ENCODE measurements around the gene OSGIN1. TPM values are rescaled to one million over a fixed set of nuclear protein-coding genes. Genes with fewer than 3 reads are reported as not detected.

The OSGIN1 gene
- total RNA-seq, 2 donors from 2014 or later = 9.4 to 11.9 TPM

GRCh38 chr16:83981799-83982198 is 28.8 kb downstream of the OSGIN1 start:
- H3K4me1 ChIP-seq = no peaks in the 10 kb centered on the region
- no peak for TF ChIP-seq CTCF (IDR thresholded peaks at IDR 0.05)
- H3K36me3 ChIP-seq = no peaks in the 10 kb centered on the region
- intact Hi-C loops (cut with DNase I) = loop anchor here (10.0 kb wide), 1 partner anchor 263 kb away; the partner anchor contains the start of gene KCNG4
- no peaks in the 10 kb centered on the region for H3K9me3 ChIP-seq
- H3K27ac ChIP-seq = no peak overlapping the region
- no peaks in the 10 kb centered on the region for H3K27me3 ChIP-seq
- H3K9ac ChIP-seq (ENCODE audit: low read depth in 2 of 2, low read length in 2 of 2) = no peak overlapping the region
- no peak for DNase-seq
- no peak overlapping the region for H3K4me3 ChIP-seq

DNA sequence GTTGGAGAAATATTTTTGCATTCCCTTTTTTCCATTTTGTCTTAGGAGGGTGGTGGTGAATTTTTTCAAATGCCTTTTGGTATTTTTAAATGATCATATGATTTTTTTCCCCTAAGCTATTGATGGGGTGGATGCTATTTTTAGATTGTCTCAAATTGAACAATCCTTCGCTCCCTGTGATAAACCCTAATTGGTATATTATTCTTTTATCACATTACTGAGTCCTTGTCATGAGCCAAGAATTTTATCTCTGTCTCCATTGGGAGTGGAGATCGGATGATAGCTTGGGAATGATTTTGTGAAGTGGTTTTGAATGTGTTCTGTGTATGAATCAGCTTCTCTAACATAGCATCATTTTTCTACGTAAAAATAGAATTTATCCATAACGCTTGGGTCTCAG is 30.5 kb downstream of the OSGIN1 start:
- intact Hi-C loops (cut with DNase I) = loop anchor here (10.0 kb wide), 1 partner anchor 261 kb away; the partner anchor contains the start of gene KCNG4
- Histone ChIP-seq H3K27me3 (no peaks in the 10 kb centered on the region), H3K9me3 (no peaks in the 10 kb centered on the region), H3K4me3 (no peak overlapping the region), H3K36me3 (no peaks in the 10 kb centered on the region), H3K9ac (ENCODE audit: low read depth in 2 of 2, low read length in 2 of 2) (no peak overlapping the region), H3K4me1 (no peaks in the 10 kb centered on the region), H3K27ac (no peak overlapping the region)
- DNase-seq = no peak
- no peak for TF ChIP-seq CTCF (IDR thresholded peaks at IDR 0.05)

GRCh38 chr16:83989300-83989699 is 36.3 kb downstream of the OSGIN1 start:
- TF ChIP-seq CTCF (IDR thresholded peaks at IDR 0.05) = no peak
- Histone ChIP-seq H3K27me3 (no peaks in the 10 kb centered on the region), H3K9me3 (no peaks in the 10 kb centered on the region), H3K9ac (ENCODE audit: low read depth in 2 of 2, low read length in 2 of 2) (no peak overlapping the region), H3K36me3 (no peaks in the 10 kb centered on the region), H3K4me1 (no peaks in the 10 kb centered on the region), H3K27ac (no peak overlapping the region), H3K4me3 (no peak overlapping the region)
- DNase-seq = no peak
- intact Hi-C loops (cut with DNase I) = loop anchor here (10.0 kb wide), 1 partner anchor 256 kb away; the partner anchor contains the start of gene KCNG4

DNA sequence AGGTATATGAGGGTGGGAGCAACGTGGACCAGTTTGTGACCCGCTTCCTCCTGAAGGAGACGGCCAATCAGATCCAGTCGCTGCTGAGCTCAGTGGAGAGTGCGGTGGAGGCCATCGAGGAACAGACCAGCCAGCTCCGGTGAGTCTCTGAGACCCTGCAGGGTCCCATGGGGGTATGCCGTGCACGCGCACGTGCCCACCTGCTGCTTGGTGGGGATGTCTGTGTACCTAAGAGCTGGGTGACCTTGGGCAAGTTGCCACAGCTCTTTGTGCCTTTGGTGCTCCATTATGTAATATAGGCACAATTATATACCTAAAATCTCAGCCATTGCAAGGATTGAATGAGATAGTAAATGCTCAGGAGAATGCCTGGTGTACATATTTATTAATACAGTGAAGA is 37.5 kb downstream of the OSGIN1 start:
- Histone ChIP-seq H3K36me3 (no peaks in the 10 kb centered on the region), H3K9ac (ENCODE audit: low read depth in 2 of 2, low read length in 2 of 2) (no peak overlapping the region), H3K4me3 (no peak overlapping the region), H3K4me1 (no peaks in the 10 kb centered on the region), H3K9me3 (no peaks in the 10 kb centered on the region), H3K27me3 (no peaks in the 10 kb centered on the region), H3K27ac (no peak overlapping the region)
- DNase-seq = no peak
- TF ChIP-seq CTCF (IDR thresholded peaks at IDR 0.05) = no peak
- intact Hi-C loops (cut with DNase I) = no loop called here

- H3K36me3 ChIP-seq = no peaks in the 10 kb centered on the region
- H3K9ac ChIP-seq (ENCODE audit: low read depth in 2 of 2, low read length in 2 of 2) = no peak overlapping the region
- peaks cover 7% of the 10 kb centered on the region for H3K27me3 ChIP-seq
- H3K4me3 ChIP-seq = no peak overlapping the region
- H3K27ac ChIP-seq = no peak overlapping the region
- H3K9me3 ChIP-seq = no peaks in the 10 kb centered on the region
- no peak for DNase-seq
- intact Hi-C loops (cut with DNase I) = no loop called here
- no peak for TF ChIP-seq CTCF (IDR thresholded peaks at IDR 0.05)
- H3K4me1 ChIP-seq = no peaks in the 10 kb centered on the region
These were observed 39.6 kb downstream of the OSGIN1 start for GRCh38 chr16:83992624-83993023.

Data from colonic mucosa (tissue), 4 donors.